ENCODE results near the gene KYNU.
"Not testable (repeated sequence)": the region's sequence is repeated elsewhere in the genome, so short reads cannot be mapped to it uniquely, and the experiment has no call there.

Gene KYNU

DNA sequence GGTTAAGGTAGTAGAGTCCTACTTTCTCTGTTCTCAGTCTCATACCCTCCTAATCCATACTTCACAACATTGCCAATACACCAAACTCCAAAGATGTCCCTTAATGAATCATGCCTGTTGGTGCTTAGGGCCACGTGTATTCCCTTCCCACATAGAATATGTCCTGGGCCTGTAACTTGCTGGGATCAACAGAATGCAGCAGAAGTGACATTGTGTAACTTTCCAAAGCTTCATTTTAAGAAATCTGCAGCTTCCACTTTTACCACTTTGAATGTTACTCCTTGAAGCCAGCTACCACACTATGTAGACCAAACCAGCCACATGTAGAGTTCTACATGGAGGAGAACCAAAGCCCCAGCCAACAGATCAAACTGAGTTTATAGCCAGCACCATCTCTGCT is 193.2 kb downstream of the KYNU start:
- Histone ChIP-seq H3K27me3 (ENCODE audit: control insufficient read depth in 5 of 5, insufficient read depth in 4 of 5, low read length in 5 of 5) (no peaks in the 10 kb centered on the region), H3K9me3 (ENCODE audit: control insufficient read depth in 5 of 5, low read length in 5 of 5) (peaks cover 0 to 4% (median 0%) of the 10 kb centered on the region in 5 donors), H3K36me3 (ENCODE audit: control insufficient read depth in 5 of 5, insufficient read depth in 5 of 5, low read length in 5 of 5) (no peaks in the 10 kb centered on the region), H3K9ac (ENCODE audit: low read length in 5 of 5) (no peak overlapping the region), H3K27ac (ENCODE audit: low read depth, low read length) (no peak overlapping the region), H3K4me3 (ENCODE audit: low read depth in 1 of 5, low read length in 5 of 5) (no peak overlapping the region), H3K4me1 (ENCODE audit: control insufficient read depth in 5 of 5, insufficient read depth in 5 of 5, low read length in 5 of 5) (no peaks in the 10 kb centered on the region)

DNA sequence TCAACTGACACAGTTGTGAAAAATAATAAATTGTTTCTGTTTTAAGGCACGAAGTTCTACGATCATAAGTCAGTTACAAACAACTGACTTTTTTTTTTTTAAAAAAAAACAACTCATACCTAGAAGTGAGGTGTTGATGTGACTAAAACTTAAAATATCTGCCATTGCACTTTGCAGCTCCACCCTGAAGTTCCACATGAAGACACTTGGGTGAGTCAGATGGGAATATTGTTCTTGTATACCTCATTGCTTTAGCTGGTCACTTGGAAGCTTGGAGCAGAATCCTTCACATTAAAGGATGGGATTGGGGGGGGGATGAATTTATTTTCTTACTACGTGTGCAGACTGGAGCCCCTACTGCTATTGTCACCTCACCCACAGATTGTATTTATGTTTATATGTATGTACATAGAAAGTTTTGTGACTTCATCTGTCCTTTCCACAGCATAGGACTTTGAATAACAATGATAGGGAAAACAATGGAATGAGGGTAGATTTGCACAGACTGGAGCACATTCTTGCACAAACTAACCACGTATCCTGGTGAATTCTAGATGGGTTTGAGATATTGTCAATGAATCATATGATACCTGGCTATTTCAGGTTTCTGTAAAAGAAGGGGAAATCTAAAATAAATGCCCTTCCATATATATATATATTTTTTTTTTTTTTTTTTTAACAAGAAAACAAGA is 193.9 kb downstream of the KYNU start:
- H3K27ac ChIP-seq (ENCODE audit: low read depth, low read length): no peak overlapping the region
- no peaks in the 10 kb centered on the region for H3K4me1 ChIP-seq (ENCODE audit: control insufficient read depth in 5 of 5, insufficient read depth in 5 of 5, low read length in 5 of 5)
- H3K27me3 ChIP-seq (ENCODE audit: control insufficient read depth in 5 of 5, insufficient read depth in 4 of 5, low read length in 5 of 5): no peaks in the 10 kb centered on the region
- no peak overlapping the region for H3K4me3 ChIP-seq (ENCODE audit: low read depth in 1 of 5, low read length in 5 of 5)
- peaks cover 0 to 7% (median 0%) of the 10 kb centered on the region in 5 donors for H3K9me3 ChIP-seq (ENCODE audit: control insufficient read depth in 5 of 5, low read length in 5 of 5)
- no peak overlapping the region for H3K9ac ChIP-seq (ENCODE audit: low read length in 5 of 5)
- no peaks in the 10 kb centered on the region for H3K36me3 ChIP-seq (ENCODE audit: control insufficient read depth in 5 of 5, insufficient read depth in 5 of 5, low read length in 5 of 5)

DNA sequence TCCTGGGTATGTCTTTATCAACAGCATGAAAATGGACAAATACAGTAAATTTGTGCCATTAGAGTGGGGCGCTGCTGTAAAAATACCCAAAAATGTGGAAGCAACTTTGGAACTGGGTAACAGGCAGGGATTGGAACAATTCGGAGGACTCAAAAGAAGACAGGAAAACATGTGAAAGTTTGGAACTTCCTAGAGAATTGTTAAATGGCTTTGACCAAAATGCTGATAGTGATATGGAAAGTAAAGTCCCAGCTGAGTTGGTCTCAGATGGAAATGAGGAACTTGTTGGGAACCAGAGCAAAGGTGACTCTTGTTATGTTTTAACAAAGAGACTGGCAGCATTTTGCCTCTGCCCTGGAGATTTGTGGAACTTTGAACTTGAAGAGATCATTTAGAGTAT is 197.4 kb downstream of the KYNU start:
- not testable (repeated sequence) for H3K4me3 ChIP-seq (ENCODE audit: low read depth in 1 of 5, low read length in 5 of 5); H3K9ac ChIP-seq (ENCODE audit: low read length in 5 of 5); H3K36me3 ChIP-seq (ENCODE audit: control insufficient read depth in 5 of 5, insufficient read depth in 5 of 5, low read length in 5 of 5); H3K9me3 ChIP-seq (ENCODE audit: control insufficient read depth in 5 of 5, low read length in 5 of 5); H3K27me3 ChIP-seq (ENCODE audit: control insufficient read depth in 5 of 5, insufficient read depth in 4 of 5, low read length in 5 of 5); H3K27ac ChIP-seq (ENCODE audit: low read depth, low read length); H3K4me1 ChIP-seq (ENCODE audit: control insufficient read depth in 5 of 5, insufficient read depth in 5 of 5, low read length in 5 of 5)

DNA sequence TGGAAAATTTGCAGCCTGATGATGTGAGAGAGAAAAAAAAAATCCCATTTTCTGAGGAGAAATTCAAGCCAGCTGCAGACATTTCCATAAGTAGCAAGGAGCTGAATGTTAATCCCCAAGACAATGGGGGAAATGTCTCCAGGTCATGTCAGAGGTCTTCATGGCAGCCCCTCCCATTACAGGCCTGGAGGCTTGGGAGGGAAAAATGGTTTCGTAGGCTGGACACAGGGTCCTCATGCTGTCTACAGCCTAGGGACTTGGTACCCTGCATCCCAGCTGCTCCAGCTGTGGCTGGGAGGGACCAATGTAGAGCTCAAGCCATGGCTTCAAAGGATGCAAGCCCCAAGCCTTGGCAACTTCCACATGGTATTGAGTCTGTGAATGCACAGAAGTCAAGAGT is 198.2 kb downstream of the KYNU start:
- no peaks in the 10 kb centered on the region for H3K27me3 ChIP-seq (ENCODE audit: control insufficient read depth in 5 of 5, insufficient read depth in 4 of 5, low read length in 5 of 5)
- H3K9me3 ChIP-seq (ENCODE audit: control insufficient read depth in 5 of 5, low read length in 5 of 5): peaks cover 0 to 7% (median 0%) of the 10 kb centered on the region in 5 donors
- H3K36me3 ChIP-seq (ENCODE audit: control insufficient read depth in 5 of 5, insufficient read depth in 5 of 5, low read length in 5 of 5): no peaks in the 10 kb centered on the region
- H3K4me3 ChIP-seq (ENCODE audit: low read depth in 1 of 5, low read length in 5 of 5): no peak overlapping the region
- H3K9ac ChIP-seq (ENCODE audit: low read length in 5 of 5): no peak overlapping the region
- no peak overlapping the region for H3K27ac ChIP-seq (ENCODE audit: low read depth, low read length)
- H3K4me1 ChIP-seq (ENCODE audit: control insufficient read depth in 5 of 5, insufficient read depth in 5 of 5, low read length in 5 of 5): no peaks in the 10 kb centered on the region

DNA sequence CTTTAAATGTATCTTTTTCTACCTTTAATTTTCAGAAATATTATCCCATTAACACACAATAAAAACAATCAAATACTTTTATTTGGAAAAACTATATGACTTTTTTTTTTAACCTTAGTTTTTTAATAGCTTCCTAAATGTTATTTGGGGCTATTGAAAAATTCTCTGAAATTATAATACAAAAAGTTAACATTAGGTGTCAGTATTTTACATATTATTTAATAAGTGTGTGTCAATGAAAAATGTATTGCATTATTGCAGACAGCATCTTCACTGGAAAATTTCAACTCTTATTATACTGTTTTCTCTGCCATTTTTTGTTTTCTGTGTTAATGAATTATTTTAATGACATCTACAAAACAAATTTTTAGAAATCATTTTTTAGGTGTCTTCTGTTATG is 200.6 kb downstream of the KYNU start:
- peaks cover 0 to 7% (median 0%) of the 10 kb centered on the region in 5 donors for H3K9me3 ChIP-seq (ENCODE audit: control insufficient read depth in 5 of 5, low read length in 5 of 5)
- H3K9ac ChIP-seq (ENCODE audit: low read length in 5 of 5): no peak overlapping the region
- no peaks in the 10 kb centered on the region for H3K27me3 ChIP-seq (ENCODE audit: control insufficient read depth in 5 of 5, insufficient read depth in 4 of 5, low read length in 5 of 5)
- no peaks in the 10 kb centered on the region for H3K36me3 ChIP-seq (ENCODE audit: control insufficient read depth in 5 of 5, insufficient read depth in 5 of 5, low read length in 5 of 5)
- no peak overlapping the region for H3K27ac ChIP-seq (ENCODE audit: low read depth, low read length)
- H3K4me3 ChIP-seq (ENCODE audit: low read depth in 1 of 5, low read length in 5 of 5): no peak overlapping the region
- no peaks in the 10 kb centered on the region for H3K4me1 ChIP-seq (ENCODE audit: control insufficient read depth in 5 of 5, insufficient read depth in 5 of 5, low read length in 5 of 5)

DNA sequence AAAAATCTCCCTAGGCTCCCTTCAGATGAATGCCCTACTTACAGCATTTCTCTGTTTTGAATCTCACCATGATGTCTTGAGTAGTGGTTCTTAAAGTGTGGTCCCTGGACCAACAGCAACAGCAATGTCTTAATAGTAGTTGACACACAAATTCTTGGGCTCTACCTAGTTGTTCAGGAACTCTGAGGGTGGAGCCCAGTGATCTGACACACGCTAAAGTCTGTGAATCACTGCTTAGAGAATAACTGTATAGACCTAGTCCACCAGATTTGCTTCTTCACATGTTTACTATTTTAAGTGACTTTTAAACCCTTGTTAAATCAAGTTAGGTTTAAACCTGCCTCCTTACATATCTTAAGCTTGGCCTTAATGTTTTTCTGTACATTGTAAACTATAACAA is 204.2 kb downstream of the KYNU start:
- Histone ChIP-seq H3K27ac (ENCODE audit: low read depth, low read length) (no peak overlapping the region), H3K9ac (ENCODE audit: low read length in 5 of 5) (no peak overlapping the region), H3K27me3 (ENCODE audit: control insufficient read depth in 5 of 5, insufficient read depth in 4 of 5, low read length in 5 of 5) (no peaks in the 10 kb centered on the region), H3K4me3 (ENCODE audit: low read depth in 1 of 5, low read length in 5 of 5) (no peak overlapping the region), H3K9me3 (ENCODE audit: control insufficient read depth in 5 of 5, low read length in 5 of 5) (no peaks in the 10 kb centered on the region), H3K4me1 (ENCODE audit: control insufficient read depth in 5 of 5, insufficient read depth in 5 of 5, low read length in 5 of 5) (peaks cover 0 to 4% (median 0%) of the 10 kb centered on the region in 5 donors), H3K36me3 (ENCODE audit: control insufficient read depth in 5 of 5, insufficient read depth in 5 of 5, low read length in 5 of 5) (no peaks in the 10 kb centered on the region)

DNA sequence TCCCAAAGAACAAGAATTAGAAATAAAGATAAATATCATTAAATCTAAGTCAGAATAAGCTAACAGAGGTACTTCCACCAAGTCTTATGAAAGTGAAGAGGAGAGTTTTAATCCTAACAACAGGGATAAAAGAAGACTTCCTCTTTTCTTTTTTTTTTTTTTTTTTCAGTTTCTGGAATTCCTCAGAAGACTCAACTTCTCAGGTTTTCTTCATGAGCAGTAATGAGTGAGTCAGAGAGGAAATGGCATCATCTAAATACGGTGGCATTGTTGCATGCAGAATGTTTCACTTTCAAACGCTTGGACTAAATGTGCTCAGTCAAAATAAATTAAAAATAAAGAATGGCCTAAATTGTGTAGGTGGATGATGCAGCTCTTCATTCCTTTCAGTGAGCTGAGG is 206.2 kb downstream of the KYNU start:
- no peak overlapping the region for H3K4me3 ChIP-seq (ENCODE audit: low read depth in 1 of 5, low read length in 5 of 5)
- no peak overlapping the region for H3K27ac ChIP-seq (ENCODE audit: low read depth, low read length)
- peaks cover 0 to 4% (median 0%) of the 10 kb centered on the region in 5 donors for H3K4me1 ChIP-seq (ENCODE audit: control insufficient read depth in 5 of 5, insufficient read depth in 5 of 5, low read length in 5 of 5)
- no peaks in the 10 kb centered on the region for H3K9me3 ChIP-seq (ENCODE audit: control insufficient read depth in 5 of 5, low read length in 5 of 5)
- no peak overlapping the region for H3K9ac ChIP-seq (ENCODE audit: low read length in 5 of 5)
- H3K36me3 ChIP-seq (ENCODE audit: control insufficient read depth in 5 of 5, insufficient read depth in 5 of 5, low read length in 5 of 5): no peaks in the 10 kb centered on the region
- no peaks in the 10 kb centered on the region for H3K27me3 ChIP-seq (ENCODE audit: control insufficient read depth in 5 of 5, insufficient read depth in 4 of 5, low read length in 5 of 5)

DNA sequence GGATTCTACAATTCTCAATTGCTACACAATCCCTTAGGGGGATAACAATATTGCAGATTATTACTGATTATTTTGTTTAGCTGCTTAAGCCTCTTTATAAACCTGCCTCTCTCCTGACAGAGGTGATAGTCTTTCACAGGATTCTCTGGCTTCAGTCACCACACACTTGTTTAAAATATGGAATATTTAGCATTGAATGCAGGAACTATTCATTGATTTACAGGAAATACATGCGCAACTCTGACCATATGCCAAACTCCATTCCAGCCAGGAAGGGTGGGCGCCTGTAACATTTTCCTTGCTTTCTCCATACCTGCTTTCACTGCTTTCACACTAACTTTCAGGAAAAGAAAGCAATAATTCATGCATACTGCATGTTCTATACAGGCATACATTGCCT is 207.0 kb downstream of the KYNU start:
- H3K9ac ChIP-seq (ENCODE audit: low read length in 5 of 5): no peak overlapping the region
- H3K9me3 ChIP-seq (ENCODE audit: control insufficient read depth in 5 of 5, low read length in 5 of 5): no peaks in the 10 kb centered on the region
- H3K27me3 ChIP-seq (ENCODE audit: control insufficient read depth in 5 of 5, insufficient read depth in 4 of 5, low read length in 5 of 5): no peaks in the 10 kb centered on the region
- H3K4me1 ChIP-seq (ENCODE audit: control insufficient read depth in 5 of 5, insufficient read depth in 5 of 5, low read length in 5 of 5): peaks cover 0 to 4% (median 0%) of the 10 kb centered on the region in 5 donors
- no peak overlapping the region for H3K4me3 ChIP-seq (ENCODE audit: low read depth in 1 of 5, low read length in 5 of 5)
- H3K27ac ChIP-seq (ENCODE audit: low read depth, low read length): no peak overlapping the region
- no peaks in the 10 kb centered on the region for H3K36me3 ChIP-seq (ENCODE audit: control insufficient read depth in 5 of 5, insufficient read depth in 5 of 5, low read length in 5 of 5)

DNA sequence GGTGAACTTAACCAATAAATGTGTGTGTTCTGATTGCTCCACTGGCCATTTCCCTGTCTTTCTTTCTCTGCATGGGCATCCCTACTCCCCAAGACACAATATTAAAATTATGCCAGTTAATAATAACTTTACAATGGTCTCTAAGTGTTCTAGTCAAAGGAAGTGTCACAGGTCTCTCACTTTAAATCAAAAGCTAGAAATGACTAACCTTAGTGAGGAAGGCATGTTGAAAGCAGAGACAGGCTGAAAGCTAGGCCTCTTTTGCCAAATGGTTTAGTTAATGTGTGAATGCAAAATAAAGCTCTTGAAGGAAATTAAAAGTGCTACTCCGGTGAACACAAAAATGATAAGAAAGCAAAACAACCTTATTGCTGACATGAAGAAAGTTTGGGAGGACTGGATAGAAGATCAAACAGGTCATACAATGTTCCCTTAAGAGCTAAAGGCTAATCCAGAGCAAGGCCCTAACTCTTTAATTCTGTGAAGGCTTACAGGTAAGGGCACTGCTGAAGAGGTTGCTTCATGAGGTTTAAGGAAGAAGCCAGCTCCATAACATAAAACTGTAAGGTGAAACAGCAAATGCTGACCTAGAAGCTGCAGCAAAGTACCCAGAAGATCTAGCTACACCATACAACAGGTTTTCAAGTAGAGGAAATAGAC is 207.8 kb downstream of the KYNU start:
- Histone ChIP-seq H3K27ac (ENCODE audit: low read depth, low read length) (no peak overlapping the region), H3K4me3 (ENCODE audit: low read depth in 1 of 5, low read length in 5 of 5) (no peak overlapping the region), H3K9me3 (ENCODE audit: control insufficient read depth in 5 of 5, low read length in 5 of 5) (no peaks in the 10 kb centered on the region), H3K4me1 (ENCODE audit: control insufficient read depth in 5 of 5, insufficient read depth in 5 of 5, low read length in 5 of 5) (peaks cover 0 to 4% (median 0%) of the 10 kb centered on the region in 5 donors), H3K9ac (ENCODE audit: low read length in 5 of 5) (no peak overlapping the region), H3K27me3 (ENCODE audit: control insufficient read depth in 5 of 5, insufficient read depth in 4 of 5, low read length in 5 of 5) (no peaks in the 10 kb centered on the region), H3K36me3 (ENCODE audit: control insufficient read depth in 5 of 5, insufficient read depth in 5 of 5, low read length in 5 of 5) (no peaks in the 10 kb centered on the region)

DNA sequence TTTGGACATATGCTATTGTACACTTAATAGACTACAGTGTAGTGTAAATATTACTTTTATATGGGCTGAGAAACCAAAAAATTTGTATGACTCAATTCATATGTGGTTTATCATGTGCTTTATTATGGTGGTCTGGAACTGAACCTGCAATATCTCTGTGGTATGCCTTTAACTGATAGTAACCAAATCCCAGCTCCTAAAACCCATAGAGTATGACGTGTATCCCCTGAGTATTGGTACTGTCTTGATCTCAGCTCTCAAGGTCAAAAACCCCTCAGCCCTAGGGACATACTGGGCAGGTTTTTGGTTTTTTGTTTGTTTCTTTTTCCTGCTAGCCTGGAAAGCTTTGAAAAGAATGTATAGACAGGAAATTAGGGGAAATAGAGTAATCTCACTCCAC is 209.6 kb downstream of the KYNU start:
- Histone ChIP-seq H3K9me3 (ENCODE audit: control insufficient read depth in 5 of 5, low read length in 5 of 5) (no peaks in the 10 kb centered on the region), H3K36me3 (ENCODE audit: control insufficient read depth in 5 of 5, insufficient read depth in 5 of 5, low read length in 5 of 5) (no peaks in the 10 kb centered on the region), H3K4me3 (ENCODE audit: low read depth in 1 of 5, low read length in 5 of 5) (no peak overlapping the region), H3K9ac (ENCODE audit: low read length in 5 of 5) (no peak overlapping the region), H3K4me1 (ENCODE audit: control insufficient read depth in 5 of 5, insufficient read depth in 5 of 5, low read length in 5 of 5) (peaks cover 0 to 4% (median 0%) of the 10 kb centered on the region in 5 donors), H3K27ac (ENCODE audit: low read depth, low read length) (no peak overlapping the region), H3K27me3 (ENCODE audit: control insufficient read depth in 5 of 5, insufficient read depth in 4 of 5, low read length in 5 of 5) (no peaks in the 10 kb centered on the region)
